Smooth muscle cell (in vitro differentiated cells): ENCODE results near the gene MEIS2. TPM values are rescaled to one million over a fixed set of nuclear protein-coding genes. Genes with fewer than 3 reads are reported as not detected.

ENCODE experiments used
- DNase-seq: peaks from one replicate; lab custom pipeline; 2025; ENCODE audit not compliant: unreplicated experiment; lab: John Stamatoyannopoulos, UW
- H2AFZ ChIP-seq: fragments of 200-600 bp; sonication (generic); 2 replicates; pipeline ENCODE4 v1.6.0; 2016; ENCODE audit warnings: antibody characterized with exemption, low read depth, mild to moderate bottlenecking
- H3F3A ChIP-seq: fragments of 200-600 bp; sonication (generic); 2 replicates; pipeline ENCODE4 v1.6.0; 2017; ENCODE audit warnings: antibody characterized with exemption, low read depth
- H3K27ac ChIP-seq: fragments of 200-600 bp; sonication (generic); 2 replicates; pipeline ENCODE4 v1.5.1; 2016; ENCODE audit warnings: low read depth, mild to moderate bottlenecking
- H3K27me3 ChIP-seq: fragments of 200-600 bp; sonication (generic); 2 replicates; pipeline ENCODE4 v1.6.1; 2016; ENCODE audit warnings: low read depth, mild to moderate bottlenecking
- H3K36me3 ChIP-seq: fragments of 200-600 bp; sonication (generic); 2 replicates; pipeline ENCODE4 v1.5.1; 2016; ENCODE audit warnings: low read depth
- H3K4me1 ChIP-seq: fragments of 200-600 bp; sonication (generic); 2 replicates; pipeline ENCODE4 v1.5.1; 2016; ENCODE audit warnings: low read depth
- H3K4me2 ChIP-seq: fragments of 200-600 bp; sonication (generic); 2 replicates; pipeline ENCODE4 v1.6.0; 2016; ENCODE audit warnings: mild to moderate bottlenecking
- H3K4me3 ChIP-seq: fragments of 200-600 bp; sonication (generic); 2 replicates; pipeline ENCODE4 v1.5.1; 2016; ENCODE audit warnings: mild to moderate bottlenecking
- H3K79me2 ChIP-seq: fragments of 200-600 bp; sonication (generic); 2 replicates; pipeline ENCODE4 v1.6.0; 2016; ENCODE audit warnings: low read depth, mild to moderate bottlenecking
- H3K9ac ChIP-seq: fragments of 200-600 bp; sonication (generic); 2 replicates; pipeline ENCODE4 v1.6.0; 2016; ENCODE audit warnings: low read depth
- H3K9me3 ChIP-seq: fragments of 200-600 bp; sonication (generic); replicated peaks from 2 replicates; pipeline ENCODE4 v1.5.1; 2016; ENCODE audit warnings: low read depth
- H4K20me1 ChIP-seq: fragments of 200-600 bp; sonication (generic); 2 replicates; pipeline ENCODE4 v1.6.0; 2016; ENCODE audit warnings: low read depth
- CTCF ChIP-seq: fragments of 200-600 bp; sonication (generic); IDR thresholded peaks from 2 replicates; pipeline ENCODE4 v1.5.1; 2017; ENCODE audit warnings: borderline replicate concordance, mild to moderate bottlenecking, antibody characterized with exemption; ENCODE audit not compliant: insufficient read depth, poor library complexity, severe bottlenecking
- WGBS: methylation state at CpG from one replicate; pipeline ENCODE4 v1.1.7; 2016; ENCODE audit warnings: low lambda C conversion rate; 5-methylcytosine and 5-hydroxymethylcytosine counted together
- polyA plus RNA-seq: library from polyadenylated mRNA; unstranded; fragments of >200 nt; fragmentation: Nextera tagmentation; extraction: Ambion mirVana; gene quantifications from 2 replicates; pipeline ENCODE4 v1.2.1, GENCODE V29; 2016
- total RNA-seq: library from RNA; depleted of rRNA; stranded (reverse); fragments of >200 nt; gene quantifications from 2 replicates; pipeline ENCODE4 v1.2.3, GENCODE V29; 2014

MEIS2 gene
- total and polyA plus RNA-seq, 2 experiments from 2014 or later = 13.0 to 33.4 TPM

- H3K9me3 ChIP-seq = no peaks in the 10 kb centered on the region
- H3K4me3 ChIP-seq = peak overlapping the region; percentile 96
- H3K27me3 ChIP-seq = peaks cover 13% of the 10 kb centered on the region
- peaks cover 39% of the 10 kb centered on the region for H3K4me1 ChIP-seq
- H3F3A ChIP-seq = peaks cover 17% of the 10 kb centered on the region
- peak overlapping the region; percentile 89 for H3K27ac ChIP-seq
- peak overlapping the region; percentile 99 for H3K4me2 ChIP-seq
- peaks cover 15% of the 10 kb centered on the region for H4K20me1 ChIP-seq
- TF ChIP-seq CTCF = no peak
- peak overlapping the region; percentile 86 for H3K9ac ChIP-seq
- no peak for DNase-seq
- peaks cover 71% of the 10 kb centered on the region for H3K79me2 ChIP-seq
- H3K36me3 ChIP-seq = no peaks in the 10 kb centered on the region
- WGBS = 1% methylated on average over 73 of the region's 75 CpGs
- H2AFZ ChIP-seq = peak overlapping the region; percentile 62
Observed at GRCh38 chr15:37098468-37099318, 1.7 kb downstream of the MEIS2 start.

GRCh38 chr15:37097144-37097919 lies 3.0 kb downstream of the MEIS2 start:
- H3K4me3 ChIP-seq = peak overlapping the region; percentile 96
- TF ChIP-seq CTCF = no peak
- peaks cover 71% of the 10 kb centered on the region for H3K79me2 ChIP-seq
- DNase-seq = no peak
- H3K27me3 ChIP-seq = no peaks in the 10 kb centered on the region
- peak overlapping the region; percentile 59 for H2AFZ ChIP-seq
- H3K27ac ChIP-seq = peak overlapping the region; percentile 87
- peaks cover 20% of the 10 kb centered on the region for H3F3A ChIP-seq
- peaks cover 33% of the 10 kb centered on the region for H3K4me1 ChIP-seq
- H3K36me3 ChIP-seq = peaks cover 5% of the 10 kb centered on the region
- no peaks in the 10 kb centered on the region for H3K9me3 ChIP-seq
- under 1% methylated on average over 30 of the region's 30 CpGs for WGBS
- peaks cover 25% of the 10 kb centered on the region for H4K20me1 ChIP-seq
- H3K4me2 ChIP-seq = peak overlapping the region; percentile 99
- peak overlapping the region; percentile 86 for H3K9ac ChIP-seq

DNA sequence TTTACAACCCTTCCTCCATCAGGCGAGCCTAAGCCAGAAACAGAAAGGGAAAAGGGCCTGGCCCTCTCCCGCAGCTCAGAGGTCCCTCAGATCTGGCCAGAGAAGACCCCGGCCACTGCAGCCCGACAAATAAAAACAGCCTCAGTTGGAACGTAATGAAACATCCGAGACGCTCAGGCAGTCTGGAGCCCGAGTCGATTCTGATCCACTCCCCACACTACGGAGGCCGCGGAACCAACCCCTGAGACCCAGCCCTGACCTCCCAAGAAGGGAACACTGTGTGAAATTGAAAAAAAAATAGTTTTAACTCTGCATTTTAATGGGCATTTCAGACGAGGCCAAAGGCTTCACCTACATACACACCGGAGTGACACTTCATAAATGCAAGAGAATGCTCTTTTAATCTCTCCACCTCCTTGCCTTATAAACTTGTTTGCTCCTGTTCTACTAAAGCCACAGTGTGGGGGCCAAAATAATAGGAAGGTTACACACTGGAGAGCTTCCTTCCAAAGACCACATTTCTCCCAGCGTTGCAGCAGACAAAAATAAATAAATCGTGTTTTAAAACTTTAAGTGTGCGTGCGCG lies 3.7 kb downstream of the MEIS2 start:
- peak overlapping the region; percentile 87 for H3K27ac ChIP-seq
- H3K27me3 ChIP-seq = no peaks in the 10 kb centered on the region
- peaks cover 5% of the 10 kb centered on the region for H3K36me3 ChIP-seq
- peak overlapping the region; percentile 59 for H2AFZ ChIP-seq
- H3K79me2 ChIP-seq = peaks cover 75% of the 10 kb centered on the region
- peak overlapping the region; percentile 96 for H3K4me3 ChIP-seq
- H3K9ac ChIP-seq = peak overlapping the region; percentile 86
- H3K9me3 ChIP-seq = no peaks in the 10 kb centered on the region
- peaks cover 20% of the 10 kb centered on the region for H3F3A ChIP-seq
- WGBS = 2% methylated on average over 19 of the region's 19 CpGs
- no peak for TF ChIP-seq CTCF
- no peak for DNase-seq
- peak overlapping the region; percentile 99 for H3K4me2 ChIP-seq
- peaks cover 32% of the 10 kb centered on the region for H4K20me1 ChIP-seq
- peaks cover 33% of the 10 kb centered on the region for H3K4me1 ChIP-seq
